ENCODE data around the gene ANKRD63. TPM values are rescaled to one million over a fixed set of nuclear protein-coding genes. Genes with fewer than 3 reads are reported as not detected.

ANKRD63 gene
- total and polyA plus RNA-seq, 2 of the 8 experiments (the other 6 are each of a cell fraction or from before 2014, with no cell fraction given), result 0.18 to 0.26 TPM

- TF ChIP-seq RAD21 (IDR thresholded peaks at IDR 0.05 in 1 of 2, conservative IDR thresholded peaks at IDR 0.05 in 1 of 2; ENCODE audit: low read depth in 2 of 2, low read length in 2 of 2), result peak; percentile 98
- TF ChIP-seq SIX5 (IDR thresholded peaks at IDR 0.05; ENCODE audit: low read depth, low read length), result no peak
- no peak for TF ChIP-seq PHF8 (conservative IDR thresholded peaks at IDR 0.05; ENCODE audit: low read depth, low read length)
- no peak for TF ChIP-seq TAF7 (optimal IDR thresholded peaks at IDR 0.05; ENCODE audit: borderline replicate concordance, low read depth, low read length)
- no peak for TF ChIP-seq BCL11A (IDR thresholded peaks at IDR 0.05; ENCODE audit: low read depth in 2 of 2, low read length in 2 of 2)
Measured at GRCh38 chr15:40310001-40310959, 27.4 kb upstream of the ANKRD63 start (continued).

All from H1 (cell line).